GM21619 (cell line): ENCODE measurements around the gene EME2.

ENCODE experiments used
- ATAC-seq: cut with Tn5 transposase; IDR thresholded peaks from one replicate; pipeline ENCODE4 v1.9.1; 2021; ENCODE audit not compliant: unreplicated experiment

EME2 gene

DNA sequence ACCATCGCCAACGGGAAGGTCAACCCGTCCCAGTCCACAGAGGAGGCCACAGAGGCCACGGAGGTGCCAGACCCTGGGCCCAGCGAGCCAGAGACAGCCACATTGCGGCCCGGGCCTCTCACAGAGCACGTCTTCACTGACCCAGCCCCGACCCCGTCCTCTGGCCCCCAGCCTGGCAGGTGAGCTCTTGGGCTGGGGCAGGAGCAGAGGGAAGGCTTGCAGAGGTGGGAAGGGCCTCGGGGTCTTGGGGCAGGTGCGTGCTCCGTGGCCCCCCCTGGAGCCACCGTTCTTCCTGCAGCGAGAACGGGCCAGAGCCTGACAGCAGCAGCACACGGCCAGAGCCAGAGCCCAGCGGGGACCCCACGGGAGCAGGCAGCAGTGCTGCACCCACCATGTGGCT, 6.4 kb upstream of the EME2 start:
- no peak for ATAC-seq

DNA sequence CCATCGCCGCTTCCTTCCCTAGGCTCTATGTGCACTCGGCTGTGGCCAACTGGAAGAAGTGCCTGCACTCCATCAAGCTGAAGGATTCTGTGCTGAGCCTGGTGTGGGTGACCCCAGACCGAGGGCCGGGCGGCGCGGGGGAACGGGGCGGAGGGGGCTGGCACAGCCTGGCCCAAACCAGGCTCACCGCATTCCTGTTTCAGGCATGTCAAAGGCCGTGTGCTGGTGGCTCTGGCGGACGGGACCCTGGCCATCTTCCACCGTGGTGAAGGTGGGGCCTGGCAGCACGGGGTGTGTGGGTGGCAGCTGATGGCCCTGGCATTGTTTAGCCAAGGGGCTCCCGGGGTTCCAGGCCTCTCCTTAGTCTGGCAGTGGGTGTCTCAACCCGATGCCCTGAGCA, 5.9 kb upstream of the EME2 start:
- no peak for ATAC-seq

DNA sequence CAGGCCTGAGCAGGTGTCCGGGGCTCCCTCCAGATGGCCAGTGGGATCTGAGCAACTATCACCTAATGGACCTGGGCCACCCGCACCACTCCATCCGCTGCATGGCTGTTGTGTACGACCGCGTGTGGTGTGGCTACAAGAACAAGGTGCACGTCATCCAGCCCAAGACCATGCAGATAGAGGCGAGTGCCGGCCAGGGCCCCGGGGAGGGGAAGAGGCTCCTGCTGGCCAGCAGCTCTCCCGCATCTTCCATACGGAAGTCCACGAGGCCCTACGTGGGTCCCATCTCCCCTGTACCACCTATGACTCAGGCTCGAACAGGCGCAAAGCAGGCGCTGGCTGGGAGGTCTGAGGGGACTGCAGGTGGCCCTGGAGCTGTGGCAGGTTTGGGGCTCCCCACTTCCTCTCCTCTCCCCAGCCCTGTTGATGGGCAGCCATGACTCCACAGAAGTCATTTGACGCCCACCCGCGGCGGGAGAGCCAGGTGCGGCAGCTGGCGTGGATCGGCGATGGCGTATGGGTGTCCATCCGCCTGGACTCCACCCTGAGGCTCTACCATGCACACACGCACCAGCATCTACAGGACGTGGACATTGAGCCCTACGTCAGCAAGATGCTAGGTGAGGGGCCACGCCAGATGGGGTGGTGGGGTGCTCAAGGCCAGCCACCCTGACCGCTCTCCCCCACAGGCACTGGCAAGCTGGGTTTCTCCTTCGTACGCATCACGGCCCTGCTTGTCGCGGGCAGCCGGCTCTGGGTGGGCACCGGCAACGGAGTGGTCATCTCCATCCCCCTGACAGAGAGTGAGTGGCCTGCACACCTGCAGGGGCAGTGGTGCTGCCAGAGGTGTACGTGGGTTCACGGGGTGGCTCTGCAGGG, 5.3 kb upstream of the EME2 start:
- no peak for ATAC-seq

DNA sequence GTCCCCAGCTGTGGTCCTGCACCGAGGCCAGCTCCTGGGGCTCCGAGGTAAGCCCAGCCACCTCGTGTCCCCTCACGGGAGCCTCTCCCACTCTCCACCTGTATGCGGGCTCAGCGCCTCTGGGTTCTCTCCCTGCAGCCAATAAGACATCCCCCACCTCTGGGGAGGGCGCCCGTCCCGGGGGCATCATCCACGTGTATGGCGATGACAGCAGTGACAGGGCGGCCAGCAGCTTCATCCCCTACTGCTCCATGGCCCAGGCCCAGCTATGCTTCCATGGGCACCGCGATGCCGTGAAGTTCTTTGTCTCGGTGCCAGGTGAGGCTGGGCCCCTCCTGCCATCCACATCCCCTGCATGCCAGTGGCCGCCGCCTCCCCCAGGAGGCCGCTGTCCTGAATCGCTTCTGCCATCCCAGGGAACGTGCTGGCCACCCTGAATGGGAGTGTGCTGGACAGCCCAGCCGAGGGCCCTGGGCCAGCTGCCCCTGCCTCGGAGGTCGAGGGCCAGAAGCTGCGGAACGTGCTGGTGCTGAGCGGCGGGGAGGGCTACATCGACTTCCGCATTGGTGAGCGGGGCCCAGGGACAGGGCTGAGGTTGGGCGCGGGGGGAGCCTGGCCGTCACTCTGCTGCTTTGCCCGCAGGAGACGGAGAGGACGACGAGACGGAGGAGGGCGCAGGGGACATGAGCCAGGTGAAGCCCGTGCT, 4.4 kb upstream of the EME2 start:
- ATAC-seq: no peak

DNA sequence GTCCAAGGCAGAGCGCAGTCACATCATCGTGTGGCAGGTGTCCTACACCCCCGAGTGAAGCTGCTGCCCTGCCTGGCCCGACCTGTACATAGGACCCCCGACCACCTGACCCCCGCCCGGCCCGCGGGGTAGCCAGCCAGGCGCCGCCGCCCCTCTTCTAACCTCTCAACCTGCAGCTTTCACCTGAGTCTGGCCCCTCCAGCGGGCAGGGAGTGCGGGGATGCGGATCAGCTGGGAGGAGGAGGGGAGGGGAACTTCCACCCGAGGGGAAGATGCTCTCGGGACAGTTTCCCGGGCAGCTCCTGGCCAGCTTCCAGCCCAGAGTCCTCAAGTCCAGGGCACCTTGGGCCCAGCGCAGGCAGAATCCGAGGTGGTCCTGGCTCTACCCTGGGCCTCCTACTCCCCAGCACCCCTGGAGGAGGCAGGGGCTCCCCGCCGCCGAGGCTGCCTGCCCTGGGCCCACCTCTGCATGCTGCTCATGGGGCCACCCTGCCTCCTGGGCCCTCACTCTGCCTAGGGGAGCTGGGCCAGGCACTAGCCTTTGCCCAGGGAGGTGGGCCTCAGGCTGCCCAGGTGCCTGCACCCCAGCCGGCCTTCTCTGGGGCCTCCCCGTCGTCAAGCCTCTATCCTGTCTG, 3.7 kb upstream of the EME2 start:
- ATAC-seq: no peak

DNA sequence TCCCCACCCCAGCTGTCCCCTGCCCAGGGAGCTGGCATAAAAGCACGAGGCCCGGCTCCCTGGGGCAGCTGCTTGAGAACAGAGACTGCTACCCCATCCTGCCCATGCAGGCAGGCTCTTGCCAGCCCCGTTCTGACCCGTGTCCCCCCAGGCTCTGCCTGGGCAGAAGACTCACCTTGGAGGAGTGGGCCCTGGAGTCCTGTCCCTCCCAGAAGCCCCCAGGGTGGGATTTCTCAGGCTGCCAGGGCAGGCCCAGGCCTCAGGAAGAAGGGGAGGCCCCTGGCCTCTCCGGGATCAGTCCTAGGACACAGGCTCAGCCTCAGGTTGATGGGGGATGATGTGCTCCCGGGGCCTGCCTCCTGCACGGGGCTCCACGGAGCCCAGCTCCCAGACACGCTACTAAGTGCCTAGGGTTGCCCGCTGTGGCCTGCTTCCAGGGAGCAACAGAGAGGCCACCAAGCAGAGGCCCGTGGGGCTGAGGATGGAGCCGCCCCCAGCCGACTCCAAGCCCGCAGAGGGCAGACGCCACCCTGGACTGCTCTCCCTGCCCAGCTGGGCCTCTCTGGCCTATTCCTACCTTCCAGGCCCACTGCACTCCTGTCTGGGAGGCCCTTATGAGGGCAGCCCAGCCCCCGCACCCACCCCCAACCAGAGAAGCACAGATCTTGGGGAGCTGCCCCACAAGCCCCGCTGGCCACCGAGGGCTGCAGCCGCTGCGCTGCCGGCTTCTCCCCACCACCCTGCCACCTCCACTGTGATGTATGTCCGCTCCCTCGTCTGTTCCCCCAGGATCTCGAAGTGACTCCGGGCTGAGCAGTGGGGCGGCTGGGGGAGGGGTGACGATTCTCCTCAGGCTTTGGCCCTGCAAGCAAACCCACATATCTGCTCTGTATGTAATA, 3.0 kb upstream of the EME2 start:
- ATAC-seq: no peak

DNA sequence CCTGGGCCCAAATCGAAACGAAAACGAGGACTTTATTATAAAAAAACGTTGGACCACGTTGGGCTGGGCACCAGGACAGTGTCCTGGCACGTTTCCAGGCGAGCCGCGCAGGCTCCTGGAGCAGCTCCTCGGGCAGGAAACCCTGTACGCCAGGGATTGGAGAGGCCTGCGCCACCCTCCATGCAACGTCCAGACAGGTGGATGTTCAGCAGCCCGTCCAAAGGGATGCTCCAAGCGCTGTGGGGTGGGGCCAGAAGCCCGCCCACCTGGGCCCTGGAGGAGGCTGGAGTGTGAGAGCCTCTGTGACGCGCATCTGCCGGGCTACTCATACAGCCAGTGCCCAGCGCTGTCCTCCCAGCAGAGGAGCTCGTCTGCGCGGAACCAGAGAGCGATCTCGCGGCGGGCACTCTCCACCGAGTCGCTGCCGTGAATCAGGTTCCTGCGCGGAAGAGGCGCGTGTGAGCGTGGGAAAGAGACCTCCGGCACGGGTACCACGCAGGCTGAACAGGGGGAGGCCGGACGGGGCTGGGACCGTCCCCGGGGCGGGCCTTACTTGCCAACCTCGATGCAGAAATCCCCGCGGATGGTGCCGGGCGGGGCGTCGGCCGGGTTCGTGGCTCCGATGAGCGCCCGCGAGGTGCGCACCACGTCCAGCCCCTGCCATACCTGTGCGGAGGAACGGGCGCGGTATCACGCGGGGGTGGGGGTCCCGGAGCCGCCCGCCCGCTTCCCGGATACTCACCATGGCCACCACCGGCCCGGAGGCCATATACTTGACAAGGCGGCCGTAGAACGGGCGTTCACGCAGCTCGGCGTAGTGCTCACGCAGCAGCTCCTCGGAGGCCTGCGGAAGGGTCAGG, 2.1 kb upstream of the EME2 start:
- no peak for ATAC-seq

DNA sequence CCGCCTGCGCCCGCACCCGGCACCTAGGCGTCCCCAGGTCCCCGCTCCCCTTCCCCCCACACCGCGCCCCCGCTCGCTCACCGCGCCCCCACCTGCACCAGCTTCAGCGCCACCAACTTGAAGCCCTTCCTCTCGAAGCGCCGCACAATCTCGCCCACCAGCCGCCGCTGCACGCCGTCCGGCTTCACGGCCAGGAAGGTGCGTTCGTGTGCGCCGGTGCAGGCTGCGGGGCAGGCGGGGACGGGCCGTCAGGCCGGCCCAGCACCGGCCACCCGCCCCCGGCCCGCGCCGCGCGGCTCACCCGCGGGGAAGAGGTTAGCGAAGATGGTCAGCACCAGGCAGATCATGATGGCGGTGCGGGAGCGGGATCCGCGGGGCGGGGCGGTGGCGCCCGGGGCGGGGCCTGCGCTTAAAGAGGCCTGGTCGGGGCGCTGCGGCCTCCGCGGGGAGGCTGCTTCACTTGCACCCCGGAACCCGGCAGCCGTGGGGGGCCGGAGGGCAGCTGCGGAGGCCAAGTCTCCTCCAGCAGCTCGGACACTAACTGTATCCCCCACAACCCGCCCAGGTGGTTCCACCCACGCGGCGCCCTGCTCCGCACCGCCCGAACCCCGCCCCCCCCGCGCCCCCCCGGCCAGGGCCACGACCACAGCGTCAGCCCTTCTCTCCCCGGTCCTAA, 1.3 kb upstream of the EME2 start, which contains the start of gene NME3:
Gene NME3, minus strand, starts transcription at position 356 of the 676 bp plus-strand sequence. Its CDS starts 9 bp downstream, at position 347.
- ATAC-seq: no peak

DNA sequence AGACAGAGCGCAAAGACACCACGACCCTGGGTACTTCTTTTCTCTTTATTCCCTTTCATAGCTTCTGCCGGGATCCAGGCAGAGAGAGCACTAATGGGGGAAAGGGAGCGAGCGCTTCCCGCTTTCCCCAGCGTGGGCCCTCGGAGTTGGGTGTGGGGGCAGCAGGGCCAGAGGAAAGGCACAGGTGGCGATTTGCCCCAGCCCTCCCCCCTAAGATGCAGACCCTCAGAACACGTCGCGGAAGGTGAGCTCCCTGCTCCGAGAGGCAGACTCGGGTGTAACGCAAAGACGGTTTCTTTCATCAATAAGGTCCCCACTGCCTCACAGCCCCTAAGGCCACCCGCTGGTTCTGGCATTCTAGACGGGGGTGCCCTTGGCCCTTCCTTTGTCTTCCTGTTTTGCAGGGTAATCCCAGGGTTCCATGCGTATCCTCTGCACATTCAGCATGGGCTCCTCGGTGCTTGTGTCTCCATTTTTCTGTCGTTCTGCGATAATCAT, 697 bp upstream of the EME2 start:
- no peak for ATAC-seq

DNA sequence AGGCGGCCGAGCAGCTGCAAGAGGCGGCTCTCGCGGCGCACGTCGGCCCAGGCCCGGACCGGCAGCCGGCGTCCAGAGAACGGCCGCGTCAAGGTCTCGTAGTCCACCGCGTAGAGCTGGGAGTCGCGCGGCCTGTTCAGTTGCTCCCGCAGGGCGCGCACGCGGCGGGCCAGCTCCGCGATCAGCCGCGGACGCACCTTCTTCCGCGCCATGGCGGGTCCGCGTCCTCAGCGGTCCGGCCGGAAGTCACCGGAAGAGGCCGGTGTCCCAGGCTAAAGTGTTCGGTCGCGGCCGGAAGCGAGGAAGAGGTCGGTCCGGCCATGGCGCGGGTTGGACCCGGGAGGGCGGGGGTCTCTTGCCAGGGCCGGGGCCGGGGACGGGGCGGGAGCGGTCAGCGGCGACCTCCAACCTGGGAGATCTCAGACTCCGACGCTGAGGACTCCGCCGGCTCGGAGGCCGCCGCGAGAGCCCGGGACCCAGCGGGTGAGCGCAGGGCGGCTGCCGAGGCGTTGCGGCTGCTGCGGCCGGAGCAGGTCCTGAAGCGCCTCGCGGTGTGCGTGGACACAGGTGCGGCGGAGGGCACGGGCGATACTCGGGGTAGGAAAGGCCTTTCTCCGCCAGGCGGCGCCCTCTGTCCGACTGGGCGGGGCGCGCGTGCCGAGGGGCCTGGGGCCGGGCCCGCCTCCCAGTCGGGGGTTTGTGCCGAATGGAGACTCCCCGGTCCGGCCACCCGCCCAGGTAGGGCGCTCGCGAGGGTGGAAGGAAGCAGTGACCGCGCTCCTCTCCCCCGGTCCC, 495 bp downstream of the EME2 start, which contains the start of gene MRPS34:
Gene MRPS34, minus strand, starts transcription at position 227 of the 795 bp plus-strand sequence. Its CDS starts 15 bp downstream, at position 212.
- ATAC-seq: peak; percentile 41

DNA sequence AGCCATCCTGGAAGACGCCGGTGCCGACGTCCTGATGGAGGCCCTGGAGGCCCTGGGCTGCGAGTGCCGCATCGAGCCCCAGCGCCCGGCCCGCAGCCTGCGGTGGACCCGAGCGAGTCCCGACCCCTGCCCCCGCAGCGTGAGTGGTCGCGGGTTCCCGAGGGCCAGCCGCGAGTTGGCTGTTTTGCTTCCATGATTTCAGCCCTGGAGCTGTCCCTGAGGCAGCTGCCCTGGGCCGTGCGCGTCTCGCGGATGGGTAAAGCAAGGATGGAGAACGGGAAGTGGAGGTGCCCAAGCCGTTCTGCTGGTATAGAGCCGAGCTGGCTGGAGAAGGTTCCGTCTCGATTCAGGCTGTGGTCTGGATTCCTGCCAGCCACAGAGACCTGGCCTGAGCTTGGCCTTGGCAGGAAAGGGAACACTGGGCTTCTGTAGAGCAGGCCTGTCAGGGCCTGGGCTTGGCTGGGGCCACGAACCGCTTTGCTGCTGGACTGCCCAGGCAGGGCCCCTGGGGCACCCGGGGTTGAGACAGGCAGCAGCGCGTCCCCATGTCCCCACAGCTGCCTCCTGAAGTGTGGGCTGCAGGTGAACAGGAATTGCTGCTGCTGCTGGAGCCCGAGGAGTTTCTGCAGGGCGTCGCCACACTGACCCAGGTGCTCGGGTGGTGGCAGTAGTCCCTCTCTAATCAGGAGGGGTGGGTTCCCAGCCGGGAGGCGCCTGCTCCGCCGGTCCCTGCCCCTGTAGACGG, 1.3 kb downstream of the EME2 start:
- ATAC-seq: no peak

DNA sequence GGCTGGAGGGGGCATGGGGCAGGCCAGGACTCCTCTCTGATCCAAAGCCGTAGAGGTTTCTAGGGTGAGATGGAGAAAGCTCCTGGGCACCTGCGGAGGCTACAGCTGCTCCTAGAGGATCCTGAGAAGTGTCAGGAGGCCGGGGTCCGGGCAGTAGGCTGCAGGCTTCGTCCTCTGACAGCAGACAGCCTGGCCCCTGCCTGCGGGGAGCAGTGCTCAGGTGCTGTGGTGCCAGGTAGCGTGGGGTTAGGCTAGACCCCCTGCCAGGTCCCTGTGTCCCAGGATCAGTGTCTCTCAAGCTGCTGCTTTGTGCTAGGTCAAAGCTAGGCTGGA, 1.8 kb downstream of the EME2 start:
- no peak for ATAC-seq

DNA sequence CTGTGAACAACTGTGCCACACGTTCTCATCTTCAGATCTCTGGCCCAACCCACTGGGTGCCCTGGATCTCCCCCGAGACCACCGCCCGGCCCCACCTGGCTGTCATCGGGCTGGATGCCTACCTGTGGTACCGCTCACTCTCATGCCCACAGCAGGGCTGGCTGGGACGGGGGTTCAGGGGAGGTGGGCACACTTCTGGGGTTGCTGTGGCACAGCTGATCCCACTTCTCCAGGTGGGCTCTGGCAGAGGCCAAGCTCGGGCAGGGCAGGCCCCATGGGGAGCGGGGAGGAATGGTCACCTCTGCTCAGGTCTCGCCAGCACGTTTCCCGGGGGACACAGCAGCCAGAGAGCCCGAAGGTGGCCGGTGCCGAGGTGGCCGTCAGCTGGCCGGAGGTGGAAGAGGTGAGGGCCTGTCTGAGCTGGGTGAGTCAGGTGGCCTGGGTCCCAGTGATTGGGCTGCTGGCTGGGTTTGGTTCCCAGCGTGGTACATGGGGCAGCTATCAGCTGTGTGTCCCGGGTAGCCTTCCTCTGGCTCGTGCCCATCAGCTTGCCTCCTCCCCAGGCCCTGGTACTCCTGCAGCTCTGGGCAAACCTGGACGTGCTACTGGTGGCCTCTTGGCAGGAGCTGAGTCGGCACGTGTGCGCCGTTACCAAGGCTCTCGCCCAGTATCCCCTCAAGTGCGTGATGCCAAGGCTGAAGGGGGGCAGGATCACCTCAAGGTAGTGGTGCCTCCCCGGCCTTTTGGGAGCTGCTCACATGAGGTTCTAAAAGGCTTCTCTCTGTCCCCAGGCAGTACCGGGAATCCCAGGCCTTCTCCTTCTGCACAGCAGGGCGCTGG, 2.6 kb downstream of the EME2 start:
- ATAC-seq: no peak

DNA sequence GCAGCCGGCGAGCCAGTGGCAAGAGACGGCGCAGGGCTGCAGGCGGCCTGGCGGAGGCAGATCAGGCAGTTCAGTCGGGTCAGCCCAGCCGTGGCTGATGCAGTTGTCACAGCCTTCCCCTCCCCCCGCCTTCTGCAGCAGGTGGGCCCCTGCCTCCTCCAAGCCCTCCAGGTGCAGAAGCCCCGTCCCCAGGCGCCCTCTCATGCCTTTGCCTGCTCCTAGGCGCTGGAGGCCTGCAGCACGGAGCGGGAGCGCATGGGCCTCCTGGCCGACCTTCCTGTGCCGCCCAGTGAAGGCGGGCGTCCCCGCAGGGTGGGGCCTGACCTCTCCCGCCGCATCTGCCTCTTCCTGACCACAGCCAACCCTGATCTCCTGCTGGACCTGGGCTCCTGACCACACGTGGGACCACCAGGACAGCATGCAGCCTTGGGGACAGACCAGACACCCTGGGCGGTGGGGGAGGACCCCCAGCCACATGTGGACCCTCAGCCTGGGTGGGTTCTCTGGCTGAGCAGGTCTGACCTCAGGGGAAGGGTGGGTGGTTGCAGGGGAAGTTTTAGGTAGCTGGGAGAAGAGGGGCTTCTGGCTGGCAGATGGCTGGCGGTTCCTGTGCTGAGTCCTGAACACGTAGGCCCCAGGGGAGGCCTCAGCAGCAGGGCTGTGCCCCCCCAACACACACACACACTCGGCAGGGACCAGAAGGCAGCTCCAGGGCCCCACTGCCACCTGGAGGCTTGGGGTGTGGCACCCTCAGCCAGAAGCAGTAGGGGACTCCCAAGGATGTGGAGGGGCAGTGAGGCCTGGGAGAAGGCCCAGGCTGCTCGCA, 3.4 kb downstream of the EME2 start:
- no peak for ATAC-seq

DNA sequence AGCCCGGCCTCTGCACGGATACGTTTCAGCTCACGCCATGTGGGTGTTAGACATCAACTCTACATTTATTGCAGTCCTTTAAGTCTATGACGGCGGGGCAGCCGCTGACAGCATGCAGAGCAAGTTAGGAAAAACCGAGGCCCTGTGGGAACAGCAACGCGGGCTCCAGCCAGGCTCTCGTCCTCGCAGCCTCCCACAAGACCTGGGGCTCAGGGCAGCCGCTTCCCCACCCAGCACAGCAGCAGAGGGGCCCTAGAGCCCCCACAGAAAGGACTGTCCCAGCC, 4.0 kb downstream of the EME2 start:
- ATAC-seq: no peak

DNA sequence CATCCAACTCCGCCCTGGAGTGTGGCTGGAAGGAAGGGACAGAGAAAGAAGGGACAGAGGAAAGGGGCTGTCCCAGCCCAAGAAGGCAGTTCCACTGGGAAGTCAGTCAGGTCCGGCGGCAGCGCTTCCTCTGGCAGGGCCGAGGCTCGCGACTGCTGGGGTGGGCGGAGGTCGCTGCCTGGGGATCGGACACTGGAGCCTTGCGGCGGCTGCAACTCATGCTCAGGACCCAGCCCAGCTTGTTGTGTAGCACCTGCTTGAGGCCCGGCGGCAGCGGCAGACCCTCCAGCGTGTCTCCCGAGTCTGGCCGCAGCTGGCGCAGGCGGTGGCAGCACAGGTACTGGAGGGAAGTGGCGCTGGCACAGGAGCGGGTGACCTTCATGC, 4.4 kb downstream of the EME2 start:
- no peak for ATAC-seq
